Thyroid gland (tissue), 4 donors: Measurements from ENCODE around the gene CYP3A7.

ENCODE experiments used
- CTCF ChIP-seq, 6 experiments: fragments of 200-600 bp in 3 of 6; fragments of 450-650 bp in 3 of 6; sonication (generic) in 3 of 6; IDR thresholded peaks; one replicate each; pipeline ENCODE4 v1.5.1; 2016 to 2019; ENCODE audit warnings: antibody characterized with exemption in 6 of 6, mild to moderate bottlenecking in 2 of 6, inconsistent platforms in 1 of 6, moderate library complexity in 1 of 6
- POLR2A ChIP-seq, 2 donors: fragments of 450-650 bp; IDR thresholded peaks; one replicate each; pipeline ENCODE4 v1.6.1; 2017; ENCODE audit warnings: antibody characterized with exemption in 2 of 2, mild to moderate bottlenecking in 2 of 2, moderate library complexity in 1 of 2

GRCh38 chr7:99674995-99675742 lies 59.8 kb downstream of the CYP3A7 start:
- TF ChIP-seq POLR2A (IDR thresholded peaks at IDR 0.05) = no peak
- no peak for TF ChIP-seq CTCF (IDR thresholded peaks at IDR 0.05)
